ENCODE results near the gene NMNAT2.

DNA sequence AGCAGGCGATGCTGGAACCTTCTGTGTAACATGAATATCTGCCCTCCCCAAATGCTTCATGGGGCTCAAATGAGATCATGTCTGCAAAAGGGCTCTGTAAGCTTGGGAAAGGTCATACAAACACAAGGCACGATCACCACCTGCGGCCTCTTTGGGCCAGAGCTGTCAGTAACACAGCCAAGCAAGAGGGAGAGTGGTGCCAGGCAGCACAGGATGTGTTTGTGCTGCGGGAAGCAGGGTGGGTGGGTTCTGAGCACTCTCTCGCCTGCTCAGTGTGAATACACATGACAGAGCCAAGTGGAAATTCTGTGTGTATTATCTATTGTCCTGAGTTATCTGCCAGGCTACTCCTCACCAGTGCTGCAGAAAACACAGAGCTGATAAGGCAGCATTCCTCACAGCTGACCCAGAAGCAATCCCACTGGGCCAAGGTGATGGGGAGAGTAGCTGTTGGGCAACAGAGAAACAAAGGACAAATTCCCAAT, 130.9 kb downstream of the NMNAT2 start:
- TF ChIP-seq, protein P1, sequence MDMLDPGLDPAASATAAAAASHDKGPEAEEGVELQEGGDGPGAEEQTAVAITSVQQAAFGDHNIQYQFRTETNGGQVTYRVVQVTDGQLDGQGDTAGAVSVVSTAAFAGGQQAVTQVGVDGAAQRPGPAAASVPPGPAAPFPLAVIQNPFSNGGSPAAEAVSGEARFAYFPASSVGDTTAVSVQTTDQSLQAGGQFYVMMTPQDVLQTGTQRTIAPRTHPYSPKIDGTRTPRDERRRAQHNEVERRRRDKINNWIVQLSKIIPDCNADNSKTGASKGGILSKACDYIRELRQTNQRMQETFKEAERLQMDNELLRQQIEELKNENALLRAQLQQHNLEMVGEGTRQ (IDR thresholded peaks at IDR 0.05; ENCODE audit: low read length) = no peak
- TF ChIP-seq EZH2 (IDR thresholded peaks at IDR 0.05; ENCODE audit: low read depth, low read length, severe bottlenecking) = no peak
- no peak for TF ChIP-seq POLR2A (IDR thresholded peaks at IDR 0.05; ENCODE audit: control extremely low read depth in 1 of 2, low read depth in 2 of 2, low read length in 2 of 2)
- no peak for TF ChIP-seq EGR1 (IDR thresholded peaks at IDR 0.05; ENCODE audit: borderline replicate concordance, low read depth, low read length)
- TF ChIP-seq, protein P2, sequence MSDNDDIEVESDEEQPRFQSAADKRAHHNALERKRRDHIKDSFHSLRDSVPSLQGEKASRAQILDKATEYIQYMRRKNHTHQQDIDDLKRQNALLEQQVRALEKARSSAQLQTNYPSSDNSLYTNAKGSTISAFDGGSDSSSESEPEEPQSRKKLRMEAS (IDR thresholded peaks at IDR 0.05) = no peak
- TF ChIP-seq RBBP5 (IDR thresholded peaks at IDR 0.05; ENCODE audit: borderline replicate concordance, low read depth, low read length) = no peak
- TF ChIP-seq, protein P3, sequence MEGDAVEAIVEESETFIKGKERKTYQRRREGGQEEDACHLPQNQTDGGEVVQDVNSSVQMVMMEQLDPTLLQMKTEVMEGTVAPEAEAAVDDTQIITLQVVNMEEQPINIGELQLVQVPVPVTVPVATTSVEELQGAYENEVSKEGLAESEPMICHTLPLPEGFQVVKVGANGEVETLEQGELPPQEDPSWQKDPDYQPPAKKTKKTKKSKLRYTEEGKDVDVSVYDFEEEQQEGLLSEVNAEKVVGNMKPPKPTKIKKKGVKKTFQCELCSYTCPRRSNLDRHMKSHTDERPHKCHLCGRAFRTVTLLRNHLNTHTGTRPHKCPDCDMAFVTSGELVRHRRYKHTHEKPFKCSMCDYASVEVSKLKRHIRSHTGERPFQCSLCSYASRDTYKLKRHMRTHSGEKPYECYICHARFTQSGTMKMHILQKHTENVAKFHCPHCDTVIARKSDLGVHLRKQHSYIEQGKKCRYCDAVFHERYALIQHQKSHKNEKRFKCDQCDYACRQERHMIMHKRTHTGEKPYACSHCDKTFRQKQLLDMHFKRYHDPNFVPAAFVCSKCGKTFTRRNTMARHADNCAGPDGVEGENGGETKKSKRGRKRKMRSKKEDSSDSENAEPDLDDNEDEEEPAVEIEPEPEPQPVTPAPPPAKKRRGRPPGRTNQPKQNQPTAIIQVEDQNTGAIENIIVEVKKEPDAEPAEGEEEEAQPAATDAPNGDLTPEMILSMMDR (IDR thresholded peaks at IDR 0.05; ENCODE audit: control extremely low read depth in 1 of 3, insufficient read depth in 1 of 3, low read depth in 1 of 3, low read length in 3 of 3) = no peak
- no peak for TF ChIP-seq RNF2 (IDR thresholded peaks at IDR 0.05; ENCODE audit: borderline replicate concordance, low read depth, low read length, missing control alignments, poor library complexity, severe bottlenecking)
- no peak for TF ChIP-seq RXRA (IDR thresholded peaks at IDR 0.05; ENCODE audit: insufficient read depth, low read depth, low read length)
- TF ChIP-seq, protein P4, sequence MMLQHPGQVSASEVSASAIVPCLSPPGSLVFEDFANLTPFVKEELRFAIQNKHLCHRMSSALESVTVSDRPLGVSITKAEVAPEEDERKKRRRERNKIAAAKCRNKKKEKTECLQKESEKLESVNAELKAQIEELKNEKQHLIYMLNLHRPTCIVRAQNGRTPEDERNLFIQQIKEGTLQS (IDR thresholded peaks at IDR 0.05; ENCODE audit: insufficient read depth, low read depth, low read length) = no peak
- TF ChIP-seq JUN (IDR thresholded peaks at IDR 0.05; ENCODE audit: low read depth, low read length) = no peak
- TF ChIP-seq EP300 (IDR thresholded peaks at IDR 0.05; ENCODE audit: borderline replicate concordance in 1 of 2, low read depth in 2 of 2, low read length in 2 of 2) = no peak
